IMR-90 (cell line): ENCODE results near the gene NFAT5. TPM values are rescaled to one million over a fixed set of nuclear protein-coding genes. Genes with fewer than 3 reads are reported as not detected.

Experiments
- ATAC-seq: fragments of 200-7000 bp; cut with Tn5 transposase; 2 replicates; pipeline ENCODE4 v1.9.1; 2020; ENCODE audit warnings: low read depth, mild to moderate bottlenecking, moderate library complexity
- BruUV-seq: library from RNA; stranded (reverse); fragments of 400-500 nt; replicated peaks from 2 replicates; lab custom pipeline; 2021; lab: Mats Ljungman, UMichigan
- CTCF ChIA-PET: fragments of 300-600 bp; formaldehyde crosslinking; extraction: SDS; loops from one replicate; lab custom pipeline; 2021; ENCODE audit warnings: antibody characterized with exemption; lab: Yijun Ruan, JAX
- POLR2A ChIA-PET: fragments of 300-600 bp; sonication (Branson Sonifier 250); formaldehyde crosslinking; loops from one replicate; lab custom pipeline; 2022; ENCODE audit warnings: antibody characterized with exemption; ENCODE audit not compliant: unreplicated experiment; lab: Charles Lee
- DNase-seq: peaks from one replicate; pipeline ENCODE4 v3.0.0; 2013
- H2AFZ ChIP-seq: replicated peaks from 2 replicates; pipeline ENCODE3; 2013; ENCODE audit warnings: low read length, mild to moderate bottlenecking; ENCODE audit not compliant: poor library complexity
- H2AK5ac ChIP-seq: 2 replicates; pipeline ENCODE4 v1.6.1; 2013; ENCODE audit warnings: low read depth, low read length, inconsistent platforms
- H2AK9ac ChIP-seq: replicated peaks from 2 replicates; pipeline ENCODE3; 2013; ENCODE audit warnings: mild to moderate bottlenecking, low read depth, low read length, moderate library complexity; ENCODE audit not compliant: poor library complexity
- H2BK120ac ChIP-seq: 2 replicates; pipeline ENCODE4 v1.6.1; 2013; ENCODE audit warnings: low read depth, low read length, inconsistent platforms
- H2BK15ac ChIP-seq: 3 replicates; pipeline ENCODE4 v1.6.1; 2013; ENCODE audit warnings: low read depth, low read length, inconsistent platforms
- H2BK20ac ChIP-seq: 2 replicates; pipeline ENCODE4 v1.6.1; 2013; ENCODE audit warnings: low read depth, mild to moderate bottlenecking, inconsistent platforms, low read length, moderate library complexity
- H2BK5ac ChIP-seq: 2 replicates; pipeline ENCODE4 v1.6.1; 2013; ENCODE audit warnings: mild to moderate bottlenecking, low read depth, low read length, inconsistent platforms; ENCODE audit not compliant: poor library complexity, severe bottlenecking
- H3K14ac ChIP-seq: replicated peaks from 2 replicates; pipeline ENCODE4 v1.6.1; 2013; ENCODE audit warnings: low read depth, low read length, inconsistent platforms
- H3K18ac ChIP-seq: 2 replicates; pipeline ENCODE4 v1.6.1; 2013; ENCODE audit warnings: low read depth, low read length, control low read depth
- H3K23ac ChIP-seq: 2 replicates; pipeline ENCODE4 v1.6.1; 2013; ENCODE audit warnings: low read depth, low read length, inconsistent platforms
- H3K27ac ChIP-seq: 2 replicates; pipeline ENCODE4 v1.5.1; 2013; ENCODE audit warnings: mild to moderate bottlenecking, control low read depth, low read length; ENCODE audit not compliant: insufficient read depth
- H3K27me3 ChIP-seq: 2 replicates; pipeline ENCODE4 v1.6.1; 2013; ENCODE audit warnings: low read length; ENCODE audit not compliant: control insufficient read depth, insufficient read depth
- H3K36me3 ChIP-seq: 2 replicates; pipeline ENCODE4 v1.6.1; 2013; ENCODE audit warnings: low read length, mixed read lengths; ENCODE audit not compliant: control insufficient read depth, insufficient read depth
- H3K4ac ChIP-seq: 2 replicates; pipeline ENCODE4 v1.6.1; 2013; ENCODE audit warnings: low read depth, low read length, inconsistent platforms
- H3K4me1 ChIP-seq: 2 replicates; pipeline ENCODE4 v1.6.1; 2013; ENCODE audit warnings: low read length, mixed read lengths; ENCODE audit not compliant: control insufficient read depth, insufficient read depth
- H3K4me2 ChIP-seq: 2 replicates; pipeline ENCODE4 v1.6.1; 2013; ENCODE audit warnings: low read depth, mild to moderate bottlenecking, control low read depth, low read length, moderate library complexity
- H3K4me3 ChIP-seq: 2 replicates; pipeline ENCODE4 v1.5.1; 2013; ENCODE audit warnings: low read depth, mild to moderate bottlenecking, control low read depth, low read length, moderate library complexity; ENCODE audit not compliant: insufficient read depth
- H3K56ac ChIP-seq: 2 replicates; pipeline ENCODE4 v1.6.1; 2013; ENCODE audit warnings: low read length, inconsistent platforms; ENCODE audit not compliant: insufficient read depth; ENCODE audit errors: extremely low read depth
- H3K79me1 ChIP-seq, 2 experiments: 2 replicates each; pipeline ENCODE4 v1.6.1; 2013; ENCODE audit warnings: low read length in 2 of 2, inconsistent platforms in 1 of 2, low read depth in 1 of 2
- H3K9ac ChIP-seq: 2 replicates; pipeline ENCODE4 v1.6.1; 2013; ENCODE audit warnings: low read depth, low read length, control low read depth
- H3K9me1 ChIP-seq: 2 replicates; pipeline ENCODE4 v1.6.1; 2013; ENCODE audit warnings: low read length, inconsistent platforms; ENCODE audit not compliant: insufficient read depth
- H3K9me3 ChIP-seq: 2 replicates; pipeline ENCODE4 v1.6.1; 2013; ENCODE audit warnings: low read length; ENCODE audit not compliant: control insufficient read depth, insufficient read depth
- H4K20me1 ChIP-seq: 2 replicates; pipeline ENCODE4 v1.6.1; 2013; ENCODE audit warnings: low read length, inconsistent platforms; ENCODE audit not compliant: insufficient read depth
- H4K5ac ChIP-seq: 2 replicates; pipeline ENCODE4 v1.6.1; 2013; ENCODE audit warnings: mild to moderate bottlenecking, low read depth, low read length, control low read depth
- H4K8ac ChIP-seq, 2 experiments: 2 replicates each; pipeline ENCODE4 v1.6.1; 2013; ENCODE audit warnings: low read depth in 2 of 2, low read length in 2 of 2, control low read depth in 1 of 2, inconsistent platforms in 1 of 2
- H4K91ac ChIP-seq: 2 replicates; pipeline ENCODE4 v1.6.1; 2013; ENCODE audit warnings: low read depth, low read length, inconsistent platforms; ENCODE audit not compliant: insufficient read depth
- BHLHE40 ChIP-seq: fragments of 150-350 bp; IDR thresholded peaks from 2 replicates; pipeline ENCODE4 v1.6.1; 2016; ENCODE audit warnings: mild to moderate bottlenecking, low read depth, low read length
- CHD1 ChIP-seq: IDR thresholded peaks from 2 replicates; pipeline ENCODE4 v1.6.1; 2012; ENCODE audit warnings: low read depth, low read length, improper control_type of control experiment
- CTCF ChIP-seq: conservative IDR thresholded peaks from 2 replicates; pipeline ENCODE4 v1.5.1; 2012; ENCODE audit warnings: mild to moderate bottlenecking, low read depth, low read length, improper control_type of control experiment
- ELK1 ChIP-seq: fragments of 150-350 bp; IDR thresholded peaks from 2 replicates; pipeline ENCODE4 v1.6.1; 2016; ENCODE audit warnings: low read depth, mild to moderate bottlenecking, low read length, moderate library complexity, borderline replicate concordance
- MAFK ChIP-seq: IDR thresholded peaks from 2 replicates; pipeline ENCODE4 v1.6.1; 2012; ENCODE audit warnings: low read depth, low read length, improper control_type of control experiment
- MAZ ChIP-seq: IDR thresholded peaks from 2 replicates; pipeline ENCODE4 v1.6.1; 2012; ENCODE audit warnings: low read depth, mild to moderate bottlenecking, low read length, improper control_type of control experiment, moderate library complexity, borderline replicate concordance
- MXI1 ChIP-seq: IDR thresholded peaks from 2 replicates; pipeline ENCODE4 v1.6.1; 2012; ENCODE audit warnings: low read depth, mild to moderate bottlenecking, low read length, moderate library complexity, borderline replicate concordance
- NFE2L2 ChIP-seq: fragments of 150-350 bp; IDR thresholded peaks from 2 replicates; pipeline ENCODE4 v1.6.1; 2016; ENCODE audit warnings: low read depth, mild to moderate bottlenecking, low read length
- POLR2A ChIP-seq: IDR thresholded peaks from 2 replicates; pipeline ENCODE4 v1.6.1; 2012; ENCODE audit warnings: mild to moderate bottlenecking, low read depth, low read length
- RCOR1 ChIP-seq: IDR thresholded peaks from 2 replicates; pipeline ENCODE4 v1.6.1; 2012; ENCODE audit warnings: mild to moderate bottlenecking, low read length, improper control_type of control experiment; ENCODE audit not compliant: insufficient replicate concordance
- RFX5 ChIP-seq: IDR thresholded peaks from 2 replicates; pipeline ENCODE4 v1.8.0; 2012; ENCODE audit warnings: low read depth, mild to moderate bottlenecking, low read length, moderate library complexity
- SMC3 ChIP-seq: fragments of 150-350 bp; IDR thresholded peaks from 2 replicates; pipeline ENCODE4 v1.6.1; 2016; ENCODE audit warnings: low read depth, mild to moderate bottlenecking, antibody characterized with exemption, low read length, moderate library complexity
- USF2 ChIP-seq: fragments of 150-350 bp; IDR thresholded peaks from 2 replicates; pipeline ENCODE4 v1.6.1; 2017; ENCODE audit warnings: mild to moderate bottlenecking, antibody characterized with exemption, low read length, low read depth
- WGBS, 2 experiments: methylation state at CpG; one replicate each; pipeline versions ENCODE4 v1.1.5 to v1.1.7; 2013; ENCODE audit warnings: missing lambda C conversion rate in 2 of 2; ENCODE audit not compliant: insufficient read length in 1 of 2; ENCODE audit errors: extremely low coverage in 2 of 2; 5-methylcytosine and 5-hydroxymethylcytosine counted together
- dilution Hi-C: fragments of 300-500 bp; cut with HindIII; formaldehyde crosslinking; loops from one replicate; pipeline ENCODE4 v1.14.3; 2018; ENCODE audit warnings: low sequenced_read_pairs; ENCODE audit not compliant: unreplicated experiment
- in situ Hi-C: fragments of 300-500 bp; cut with MboI; formaldehyde crosslinking; loops from 3 replicates; pipeline ENCODE4 v1.14.3; 2019; ENCODE audit warnings: low sequenced_read_pairs, inconsistent platforms, mixed read lengths
- intact Hi-C: fragments of 100-400 bp; cut with micrococcal nuclease; formaldehyde crosslinking; loops from 2 replicates; pipeline ENCODE4 v1.10.0; 2022
- polyA plus RNA-seq, 3 experiments: library from polyadenylated mRNA; depleted of rRNA; stranded (reverse); fragments of >200 nt; gene quantifications; 2 replicates each; pipeline ENCODE4 v1.2.3, GENCODE V29; 2012; ENCODE audit warnings: low replicate concordance in 1 of 3
- total RNA-seq: library from RNA; depleted of rRNA; stranded (reverse); fragments of >200 nt; gene quantifications from 2 replicates; pipeline ENCODE4 v1.2.3, GENCODE V29; 2012

Gene NFAT5
- total and polyA plus RNA-seq, 2 of the 4 experiments (the other 2 are of a cell fraction) = 10.9 to 20.1 TPM

GRCh38 chr16:69613378-69614154 lies 47.8 kb downstream of the NFAT5 start (continued):
- no peak for TF ChIP-seq CHD1

GRCh38 chr16:69615528-69615927 lies 49.8 kb downstream of the NFAT5 start:
- H3K27me3 ChIP-seq = no peaks in the 10 kb centered on the region
- 100% methylated on average over 1 of the region's 2 CpGs; no CpG with 5 or more reads in 1 of the 2 experiments for WGBS, 2 experiments
- no peak overlapping the region for H3K23ac ChIP-seq
- H3K9me3 ChIP-seq = no peaks in the 10 kb centered on the region
- no peak overlapping the region for H2BK120ac ChIP-seq
- H3K9me1 ChIP-seq = peaks cover 15% of the 10 kb centered on the region
- no peak overlapping the region for H3K56ac ChIP-seq
- H2BK15ac ChIP-seq = no peak overlapping the region
- H3K27ac ChIP-seq = no peak overlapping the region
- H4K20me1 ChIP-seq = peaks cover 86% of the 10 kb centered on the region
- H2BK5ac ChIP-seq = no peak overlapping the region
- ATAC-seq = no peak
- dilution Hi-C loops (no loop called here), intact Hi-C loops (no loop called here), in situ Hi-C loops (no loop called here)
- POLR2A ChIA-PET = no interaction called here
- TF ChIP-seq USF2 = no peak
- no peak for TF ChIP-seq MAZ
- TF ChIP-seq MXI1 = no peak
- no peak for TF ChIP-seq MAFK
- TF ChIP-seq POLR2A = no peak
- TF ChIP-seq CTCF = no peak
- TF ChIP-seq RFX5 = no peak
- TF ChIP-seq SMC3 = no peak
- TF ChIP-seq NFE2L2 = no peak
- TF ChIP-seq ELK1 = no peak
- no peak for TF ChIP-seq CHD1
- TF ChIP-seq BHLHE40 = no peak
- TF ChIP-seq RCOR1 = no peak
- CTCF ChIA-PET = no interaction called here
- no peak overlapping the region for H3K9ac ChIP-seq
- no peak overlapping the region for H3K18ac ChIP-seq
- no peak overlapping the region for H2AK9ac ChIP-seq
- peaks cover 12% of the 10 kb centered on the region for H3K4me1 ChIP-seq
- no peak overlapping the region for H4K5ac ChIP-seq
- no peak overlapping the region for H3K4me3 ChIP-seq
- H3K4me2 ChIP-seq = no peak overlapping the region
- H3K79me1 ChIP-seq = peaks cover 29 to 79% of the 10 kb centered on the region in 2 experiments
- H2AFZ ChIP-seq = no peak overlapping the region
- H4K91ac ChIP-seq = no peak overlapping the region
- H4K8ac ChIP-seq = no peak overlapping the region
- H3K4ac ChIP-seq = no peak overlapping the region
- no peak overlapping the region for H3K14ac ChIP-seq
- peaks cover 10% of the 10 kb centered on the region; the same call in 1 of the 2 replicates for H3K36me3 ChIP-seq
- no TSS peak for BruUV-seq
- no peak overlapping the region for H2BK20ac ChIP-seq
- no peak overlapping the region for H2AK5ac ChIP-seq
- DNase-seq = no peak
